ENCODE data around the gene AGRN.
A peak's percentile ranks its signal among the peaks of the same experiment; 100 is the strongest.

DNA sequence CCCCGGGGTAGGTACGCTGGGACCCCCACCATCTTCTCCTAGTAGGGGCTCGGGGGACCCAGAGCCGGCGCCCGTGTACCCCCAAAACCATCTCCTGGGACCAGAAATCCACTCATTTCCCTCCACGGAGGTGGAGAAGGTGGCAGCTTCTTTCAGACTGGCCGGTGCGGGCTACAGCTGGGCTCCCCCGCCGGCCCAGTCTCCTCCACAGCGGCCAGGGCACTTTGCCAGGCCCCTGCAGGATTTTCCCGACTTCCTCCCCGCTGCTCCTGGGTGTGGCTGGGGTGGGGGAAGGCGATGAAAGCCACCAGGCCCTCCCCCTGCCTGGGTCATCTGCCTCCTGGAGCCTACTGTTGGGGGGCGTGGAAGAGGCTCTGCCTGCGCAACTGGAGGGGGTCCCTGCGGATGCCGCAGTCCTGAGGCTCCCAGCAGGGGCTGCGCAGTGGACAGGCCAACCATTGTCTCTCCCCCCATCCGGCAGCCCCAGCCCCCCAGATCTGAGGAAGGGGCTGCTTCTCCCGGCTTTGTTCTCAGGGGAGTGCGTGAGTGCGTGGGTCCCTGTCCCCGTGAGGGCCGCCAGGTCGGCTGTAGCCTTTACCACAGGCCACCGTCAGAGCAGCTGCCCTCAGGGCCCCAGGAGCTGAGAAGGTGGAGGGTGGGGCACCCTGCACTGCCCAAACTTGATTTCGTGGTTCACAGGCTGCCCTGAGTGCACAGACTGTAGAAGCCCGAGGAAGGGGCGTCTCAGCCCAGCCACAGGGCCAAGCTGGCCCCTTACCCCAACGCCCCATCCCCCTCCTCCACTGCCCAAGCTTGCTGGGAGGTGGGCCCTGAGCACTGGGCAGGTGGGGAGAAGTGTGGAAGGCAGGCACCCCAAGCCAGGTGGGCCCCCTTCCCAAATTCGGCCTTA, 1.3 kb downstream of the AGRN start:
- TF ChIP-seq, protein P1, sequence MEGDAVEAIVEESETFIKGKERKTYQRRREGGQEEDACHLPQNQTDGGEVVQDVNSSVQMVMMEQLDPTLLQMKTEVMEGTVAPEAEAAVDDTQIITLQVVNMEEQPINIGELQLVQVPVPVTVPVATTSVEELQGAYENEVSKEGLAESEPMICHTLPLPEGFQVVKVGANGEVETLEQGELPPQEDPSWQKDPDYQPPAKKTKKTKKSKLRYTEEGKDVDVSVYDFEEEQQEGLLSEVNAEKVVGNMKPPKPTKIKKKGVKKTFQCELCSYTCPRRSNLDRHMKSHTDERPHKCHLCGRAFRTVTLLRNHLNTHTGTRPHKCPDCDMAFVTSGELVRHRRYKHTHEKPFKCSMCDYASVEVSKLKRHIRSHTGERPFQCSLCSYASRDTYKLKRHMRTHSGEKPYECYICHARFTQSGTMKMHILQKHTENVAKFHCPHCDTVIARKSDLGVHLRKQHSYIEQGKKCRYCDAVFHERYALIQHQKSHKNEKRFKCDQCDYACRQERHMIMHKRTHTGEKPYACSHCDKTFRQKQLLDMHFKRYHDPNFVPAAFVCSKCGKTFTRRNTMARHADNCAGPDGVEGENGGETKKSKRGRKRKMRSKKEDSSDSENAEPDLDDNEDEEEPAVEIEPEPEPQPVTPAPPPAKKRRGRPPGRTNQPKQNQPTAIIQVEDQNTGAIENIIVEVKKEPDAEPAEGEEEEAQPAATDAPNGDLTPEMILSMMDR (IDR thresholded peaks at IDR 0.05) = no peak
- TF ChIP-seq POLR2AphosphoS5 (IDR thresholded peaks at IDR 0.05) = peak in 2 of 4 donors; percentile 12 to 17
- no peak for TF ChIP-seq POLR2A (IDR thresholded peaks at IDR 0.05)
- no peak for TF ChIP-seq EP300 (IDR thresholded peaks at IDR 0.05)
